Activated CD8-positive, alpha-beta memory T cell treated with anti-CD3 and anti-CD28 coated beads, Interleukin-2, amount 50 U/mL, for 4 hours (primary cell): ENCODE data around the gene OOSP1.
"Not testable (repeated sequence)": the region's sequence is repeated elsewhere in the genome, so short reads cannot be mapped to it uniquely, and the experiment has no call there.

Experiments
- DNase-seq: peaks from one replicate; pipeline ENCODE4 v3.0.0-alpha.2; 2020

OOSP1 gene

GRCh38 chr11:59962107-59962482 lies 23.9 kb downstream of the OOSP1 start:
- no peak for DNase-seq

- no peak for DNase-seq
Measured at GRCh38 chr11:59963733-59964132, 25.5 kb downstream of the OOSP1 start, which contains the start of gene OOSP4A. Gene OOSP4A, plus strand, starts transcription at chr11:59964033. Its CDS starts 0 bp downstream, at chr11:59964033.

GRCh38 chr11:59965424-59965823 lies 27.2 kb downstream of the OOSP1 start:
- no peak for DNase-seq

GRCh38 chr11:59966201-59966600 lies 28.0 kb downstream of the OOSP1 start:
- DNase-seq, result no peak

GRCh38 chr11:59967677-59968394 lies 29.6 kb downstream of the OOSP1 start:
- DNase-seq, result no peak

GRCh38 chr11:59968395-59968783 lies 30.2 kb downstream of the OOSP1 start:
- DNase-seq, result no peak

GRCh38 chr11:59973097-59973496 lies 34.9 kb downstream of the OOSP1 start:
- no peak for DNase-seq

GRCh38 chr11:59981106-59981770 lies 43.0 kb downstream of the OOSP1 start:
- no peak for DNase-seq

- not testable (repeated sequence) for DNase-seq
Measured at GRCh38 chr11:59982037-59982436, 43.8 kb downstream of the OOSP1 start.

GRCh38 chr11:59983212-59983611 lies 45.0 kb downstream of the OOSP1 start:
- no peak for DNase-seq

GRCh38 chr11:59984368-59984767 lies 46.1 kb downstream of the OOSP1 start:
- DNase-seq, result no peak

GRCh38 chr11:59990421-59990820 lies 52.2 kb downstream of the OOSP1 start:
- no peak for DNase-seq

GRCh38 chr11:59992425-59992824 lies 54.2 kb downstream of the OOSP1 start:
- DNase-seq, result no peak

- DNase-seq, result no peak
Measured at GRCh38 chr11:59997800-59998199, 59.6 kb downstream of the OOSP1 start.

- no peak for DNase-seq
Measured at GRCh38 chr11:59999691-60000090, 61.5 kb downstream of the OOSP1 start.

- DNase-seq, result no peak
Measured at GRCh38 chr11:60003729-60004128, 65.5 kb downstream of the OOSP1 start.

GRCh38 chr11:60005360-60005759 lies 67.1 kb downstream of the OOSP1 start:
- DNase-seq, result no peak
